B cell (primary cell): Measurements from ENCODE around the gene GULP1. TPM values are rescaled to one million over a fixed set of nuclear protein-coding genes. Genes with fewer than 3 reads are reported as not detected.

Experiments used
- ATAC-seq: fragments of 200-7000 bp; cut with Tn5 transposase; one replicate; pipeline ENCODE4 v1.10.0; 2021; ENCODE audit warnings: low read depth, mild to moderate bottlenecking, moderate number of reproducible peaks, moderate library complexity
- CTCF ChIA-PET: fragments of 350-600 bp; sonication (Branson Sonifier 250); formaldehyde crosslinking; loops from one replicate; lab custom pipeline; 2021; ENCODE audit warnings: antibody characterized with exemption, inconsistent platforms; lab: Charles Lee
- POLR2A ChIA-PET: fragments of 350-600 bp; sonication (Branson Sonifier 250); formaldehyde crosslinking; loops from one replicate; lab custom pipeline; 2021; ENCODE audit warnings: antibody characterized with exemption; lab: Charles Lee
- DNase-seq: peaks from one replicate; pipeline ENCODE4 v3.0.0; 2013
- H2AFZ ChIP-seq: 2 replicates; pipeline ENCODE4 v1.6.1; 2012; ENCODE audit warnings: mild to moderate bottlenecking, low read depth, low read length; ENCODE audit not compliant: insufficient read depth, poor library complexity, severe bottlenecking
- H3K27ac ChIP-seq, 2 donors: 1 replicate in 1 of 2; 2 replicates in 1 of 2; pipeline ENCODE4 v1.5.1; 2012 to 2013; ENCODE audit warnings: low read length in 2 of 2, mild to moderate bottlenecking in 2 of 2, moderate library complexity in 1 of 2
- H3K27me3 ChIP-seq, 4 experiments: fragments of 200-600 bp in 1 of 4; sonication (generic) in 1 of 4; replicated peaks in 1 of 4; 1 replicate in 2 of 4; 2 replicates in 2 of 4; pipeline versions ENCODE4 v1.6.1 to v1.7.0; 2013 to 2016; ENCODE audit warnings: low read length in 3 of 4, mild to moderate bottlenecking in 2 of 4, mixed read lengths in 1 of 4, moderate library complexity in 1 of 4; ENCODE audit not compliant: insufficient read depth in 4 of 4, control insufficient read depth in 3 of 4; ENCODE audit errors: control extremely low read depth in 1 of 4
- H3K36me3 ChIP-seq, 2 experiments: replicated peaks in 1 of 2; 1 replicate in 1 of 2; 2 replicates in 1 of 2; pipeline versions ENCODE4 v1.6.1 to v1.7.1; 2013; ENCODE audit warnings: low read length in 1 of 2; ENCODE audit not compliant: insufficient read depth in 2 of 2, control insufficient read depth in 1 of 2; ENCODE audit errors: control extremely low read depth in 1 of 2, extremely low read depth in 1 of 2
- H3K4me1 ChIP-seq, 2 donors: fragments of 200-600 bp in 1 of 2; sonication (generic) in 1 of 2; 1 replicate in 1 of 2; 2 replicates in 1 of 2; pipeline versions ENCODE4 v1.5.1 to v1.6.1; 2013 to 2017; ENCODE audit warnings: low read length in 2 of 2; ENCODE audit not compliant: control insufficient read depth in 2 of 2, insufficient read depth in 2 of 2
- H3K4me2 ChIP-seq: replicated peaks from 2 replicates; pipeline ENCODE3; 2012; ENCODE audit warnings: mild to moderate bottlenecking, low read depth, low read length; ENCODE audit not compliant: poor library complexity, severe bottlenecking
- H3K4me3 ChIP-seq, 5 experiments: fragments of 200-600 bp in 1 of 5; sonication (generic) in 1 of 5; 1 replicate in 3 of 5; 2 replicates in 2 of 5; pipeline versions ENCODE4 v1.5.1 to v1.7.0; 2011 to 2016; ENCODE audit warnings: low read length in 4 of 5, mild to moderate bottlenecking in 4 of 5, low read depth in 2 of 5, control low read depth in 1 of 5, moderate library complexity in 1 of 5; ENCODE audit not compliant: insufficient read depth in 1 of 5; ENCODE audit errors: control extremely low read depth in 1 of 5, extremely low read depth in 1 of 5
- H3K79me2 ChIP-seq: fragments of 200-600 bp; sonication (generic); one replicate; pipeline ENCODE4 v1.6.0; 2016; ENCODE audit warnings: low read length; ENCODE audit not compliant: control insufficient read depth, insufficient read depth
- H3K9ac ChIP-seq: fragments of 200-600 bp; sonication (generic); 2 replicates; pipeline ENCODE4 v1.6.1; 2017; ENCODE audit warnings: mild to moderate bottlenecking, low read length, moderate library complexity
- H3K9me3 ChIP-seq, 3 donors: one replicate each; pipeline versions ENCODE4 v1.6.1 to v1.7.1; 2013; ENCODE audit warnings: low read length in 2 of 3; ENCODE audit not compliant: control insufficient read depth in 2 of 3, insufficient read depth in 1 of 3; ENCODE audit errors: control extremely low read depth in 1 of 3
- H4K20me1 ChIP-seq: 2 replicates; pipeline ENCODE4 v1.6.0; 2012; ENCODE audit warnings: mild to moderate bottlenecking, low read length; ENCODE audit not compliant: insufficient read depth, control insufficient read depth, poor library complexity, severe bottlenecking
- H3K27ac Mint-ChIP-seq: one replicate; pipeline ENCODE4 v1.8.0; 2021; ENCODE audit warnings: mixed read lengths
- H3K27me3 Mint-ChIP-seq: one replicate; pipeline ENCODE4 v1.8.0; 2021; ENCODE audit warnings: mixed read lengths
- H3K4me1 Mint-ChIP-seq: one replicate; pipeline ENCODE4 v1.8.0; 2021; ENCODE audit warnings: mixed read lengths
- H3K4me3 Mint-ChIP-seq: one replicate; pipeline ENCODE4 v1.8.0; 2021; ENCODE audit warnings: mixed read lengths
- H3K9me3 Mint-ChIP-seq: one replicate; pipeline ENCODE4 v1.8.0; 2022; ENCODE audit warnings: mixed read lengths; ENCODE audit not compliant: insufficient read depth
- EZH2 ChIP-seq: IDR thresholded peaks from 2 replicates; pipeline ENCODE4 v1.6.1; 2012; ENCODE audit warnings: borderline replicate concordance, low read depth, mild to moderate bottlenecking, moderate library complexity, low read length; ENCODE audit not compliant: insufficient read depth, poor library complexity, severe bottlenecking
- WGBS: methylation state at CpG from one replicate; pipeline ENCODE4 v1.1.5; 2013; ENCODE audit warnings: missing lambda C conversion rate; ENCODE audit not compliant: insufficient coverage; 5-methylcytosine and 5-hydroxymethylcytosine counted together
- intact Hi-C: fragments of 100-400 bp; cut with micrococcal nuclease; formaldehyde crosslinking; loops from one replicate; pipeline ENCODE4 v1.10.0; 2022
- polyA plus RNA-seq: library from polyadenylated mRNA; depleted of rRNA; stranded (reverse); fragments of >200 nt; gene quantifications from 2 replicates; pipeline ENCODE4 v1.2.3, GENCODE V29; 2012
- total RNA-seq, 2 donors: library from RNA; stranded (reverse); fragments of 120-200 nt in 1 of 2; gene quantifications; 1 replicate in 1 of 2; 2 replicates in 1 of 2; pipeline versions ENCODE4 v1.2.3 to v1.2.4, GENCODE V29; 2013 to 2022
- TF ChIP-seq, protein P1 (sequence below): fragments of 200-600 bp; IDR thresholded peaks from one replicate; pipeline ENCODE4 v1.8.0; 2022; ENCODE audit warnings: antibody characterized with exemption, mild to moderate bottlenecking

The GULP1 gene
- total and polyA plus RNA-seq, 2 donors (not counting 1 experiment from before 2014, with no cell fraction given), result not detected

DNA sequence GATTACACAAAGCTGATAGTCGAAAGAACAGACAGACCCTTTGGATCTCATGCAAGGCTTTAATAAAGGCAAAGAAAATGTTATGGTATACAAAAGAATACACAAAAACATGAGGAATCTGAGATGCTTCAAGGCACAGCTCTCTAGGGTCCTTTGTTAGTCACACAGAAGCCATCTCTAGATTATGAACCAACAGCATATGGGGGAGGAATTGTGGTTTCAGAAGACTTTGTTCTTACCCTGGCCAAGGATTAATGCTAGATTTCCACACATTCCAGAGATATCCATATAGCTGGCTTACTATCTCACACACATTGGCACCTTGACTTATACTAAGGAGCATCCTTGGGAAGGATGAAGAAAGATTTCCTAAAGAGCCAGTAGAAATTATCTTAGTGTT lies 206.1 kb downstream of the GULP1 start:
- H3K79me2 ChIP-seq, result no peaks in the 10 kb centered on the region
- no peak for DNase-seq
- no peak overlapping the region for H3K9ac ChIP-seq
- H3K36me3 ChIP-seq, result no peaks in the 10 kb centered on the region
- Mint-ChIP-seq H3K27ac (no peak overlapping the region), H3K4me1 (no peaks in the 10 kb centered on the region), H3K27me3 (no peaks in the 10 kb centered on the region), H3K4me3 (no peak overlapping the region), H3K9me3 (no peaks in the 10 kb centered on the region)
- CTCF ChIA-PET, result no interaction called here
- H3K9me3 ChIP-seq, result no peaks in the 10 kb centered on the region
- no peak overlapping the region for H2AFZ ChIP-seq
- no peak for ATAC-seq
- no peak overlapping the region for H3K4me3 ChIP-seq
- intact Hi-C loops, result no loop called here
- no CpG with 5 or more reads among the region's 1 CpG for WGBS
- no peak overlapping the region for H3K27ac ChIP-seq
- no peaks in the 10 kb centered on the region for H3K4me1 ChIP-seq
- POLR2A ChIA-PET, result no interaction called here
- H3K27me3 ChIP-seq, result no peaks in the 10 kb centered on the region
- no peak for TF ChIP-seq EZH2
- TF ChIP-seq, protein P1, sequence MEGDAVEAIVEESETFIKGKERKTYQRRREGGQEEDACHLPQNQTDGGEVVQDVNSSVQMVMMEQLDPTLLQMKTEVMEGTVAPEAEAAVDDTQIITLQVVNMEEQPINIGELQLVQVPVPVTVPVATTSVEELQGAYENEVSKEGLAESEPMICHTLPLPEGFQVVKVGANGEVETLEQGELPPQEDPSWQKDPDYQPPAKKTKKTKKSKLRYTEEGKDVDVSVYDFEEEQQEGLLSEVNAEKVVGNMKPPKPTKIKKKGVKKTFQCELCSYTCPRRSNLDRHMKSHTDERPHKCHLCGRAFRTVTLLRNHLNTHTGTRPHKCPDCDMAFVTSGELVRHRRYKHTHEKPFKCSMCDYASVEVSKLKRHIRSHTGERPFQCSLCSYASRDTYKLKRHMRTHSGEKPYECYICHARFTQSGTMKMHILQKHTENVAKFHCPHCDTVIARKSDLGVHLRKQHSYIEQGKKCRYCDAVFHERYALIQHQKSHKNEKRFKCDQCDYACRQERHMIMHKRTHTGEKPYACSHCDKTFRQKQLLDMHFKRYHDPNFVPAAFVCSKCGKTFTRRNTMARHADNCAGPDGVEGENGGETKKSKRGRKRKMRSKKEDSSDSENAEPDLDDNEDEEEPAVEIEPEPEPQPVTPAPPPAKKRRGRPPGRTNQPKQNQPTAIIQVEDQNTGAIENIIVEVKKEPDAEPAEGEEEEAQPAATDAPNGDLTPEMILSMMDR, result no peak
- H3K4me2 ChIP-seq, result no peak overlapping the region
- H4K20me1 ChIP-seq, result no peaks in the 10 kb centered on the region

DNA sequence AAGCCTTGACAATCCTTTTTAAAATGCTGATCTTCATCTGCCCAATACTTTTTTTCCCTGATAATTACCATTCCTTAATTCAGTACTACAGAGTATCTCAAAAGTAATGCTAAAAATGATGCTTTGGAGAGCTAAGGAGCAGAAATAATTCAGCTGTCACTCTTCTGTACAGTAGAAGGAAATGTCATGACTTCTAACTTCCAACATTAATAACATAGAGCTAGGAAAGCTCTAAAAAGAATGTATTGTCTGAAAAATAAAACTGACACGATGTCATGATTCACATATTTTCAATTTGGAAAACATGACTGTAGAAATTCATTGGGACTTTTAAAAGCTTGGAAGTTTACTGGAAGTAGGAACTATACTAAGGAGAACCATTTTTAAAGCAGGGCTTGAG lies 212.3 kb downstream of the GULP1 start:
- WGBS, result no CpG with 5 or more reads among the region's 1 CpG
- Mint-ChIP-seq H3K4me1 (no peaks in the 10 kb centered on the region), H3K27me3 (no peaks in the 10 kb centered on the region), H3K9me3 (no peaks in the 10 kb centered on the region), H3K4me3 (no peak overlapping the region), H3K27ac (no peak overlapping the region)
- no peak overlapping the region for H3K9ac ChIP-seq
- no peak overlapping the region for H3K27ac ChIP-seq
- no peak for TF ChIP-seq EZH2
- TF ChIP-seq, protein P1, result no peak
- no peaks in the 10 kb centered on the region for H3K9me3 ChIP-seq
- no peaks in the 10 kb centered on the region for H3K79me2 ChIP-seq
- CTCF ChIA-PET, result no interaction called here
- intact Hi-C loops, result no loop called here
- ATAC-seq (no peak), DNase-seq (no peak)
- H4K20me1 ChIP-seq, result no peaks in the 10 kb centered on the region
- no peaks in the 10 kb centered on the region for H3K36me3 ChIP-seq
- H3K4me3 ChIP-seq, result no peak overlapping the region
- POLR2A ChIA-PET, result no interaction called here
- H3K4me2 ChIP-seq, result no peak overlapping the region
- H3K4me1 ChIP-seq, result no peaks in the 10 kb centered on the region
- H3K27me3 ChIP-seq, result no peaks in the 10 kb centered on the region
- H2AFZ ChIP-seq, result no peak overlapping the region
